Trophoblast cell (in vitro differentiated cells and primary cell): Measurements from ENCODE around the gene PLET1.
A peak's percentile ranks its signal among the peaks of the same experiment; 100 is the strongest.

Experiments
- DNase-seq, 2 donors: peaks; one replicate each; pipeline ENCODE4 v3.0.0-alpha.2; 2016
- H2AFZ ChIP-seq: 2 replicates; pipeline ENCODE4 v1.6.1; 2013; ENCODE audit warnings: low read length, moderate library complexity, mild to moderate bottlenecking; ENCODE audit not compliant: insufficient read depth, poor library complexity
- H2AK5ac ChIP-seq: 2 replicates; pipeline ENCODE4 v1.6.1; 2013; ENCODE audit warnings: mild to moderate bottlenecking, low read length
- H2BK120ac ChIP-seq: 2 replicates; pipeline ENCODE4 v1.6.1; 2013; ENCODE audit warnings: low read length, mild to moderate bottlenecking, moderate library complexity; ENCODE audit not compliant: insufficient read depth, poor library complexity
- H2BK12ac ChIP-seq: 2 replicates; pipeline ENCODE4 v1.6.1; 2013; ENCODE audit warnings: mild to moderate bottlenecking, low read length, moderate library complexity
- H2BK5ac ChIP-seq: 2 replicates; pipeline ENCODE4 v1.6.1; 2013; ENCODE audit warnings: low read length, low read depth, moderate library complexity, mild to moderate bottlenecking; ENCODE audit not compliant: poor library complexity
- H3K14ac ChIP-seq: 2 replicates; pipeline ENCODE4 v1.6.1; 2013; ENCODE audit warnings: mild to moderate bottlenecking, low read length
- H3K18ac ChIP-seq: 2 replicates; pipeline ENCODE4 v1.6.1; 2013; ENCODE audit warnings: mild to moderate bottlenecking, low read length
- H3K23ac ChIP-seq: 2 replicates; pipeline ENCODE4 v1.6.1; 2013; ENCODE audit warnings: low read length
- H3K27ac ChIP-seq: 2 replicates; pipeline ENCODE4 v1.5.1; 2013; ENCODE audit warnings: low read depth, mild to moderate bottlenecking, inconsistent platforms, low read length, moderate library complexity
- H3K27me3 ChIP-seq: 2 replicates; pipeline ENCODE4 v1.6.1; 2013; ENCODE audit warnings: inconsistent platforms, mild to moderate bottlenecking, low read length, moderate library complexity; ENCODE audit not compliant: insufficient read depth
- H3K36me3 ChIP-seq, 2 experiments: 1 replicate in 1 of 2; 2 replicates in 1 of 2; pipeline ENCODE4 v1.6.1; 2013; ENCODE audit warnings: low read length in 2 of 2, mild to moderate bottlenecking in 2 of 2, moderate library complexity in 1 of 2; ENCODE audit not compliant: insufficient read depth in 2 of 2, control insufficient read depth in 1 of 2
- H3K4ac ChIP-seq: 2 replicates; pipeline ENCODE4 v1.6.1; 2013; ENCODE audit warnings: low read depth, mild to moderate bottlenecking, low read length, moderate library complexity
- H3K4me1 ChIP-seq, 2 experiments: 1 replicate in 1 of 2; 2 replicates in 1 of 2; pipeline ENCODE4 v1.6.1; 2013; ENCODE audit warnings: low read length in 2 of 2, mild to moderate bottlenecking in 2 of 2, moderate library complexity in 1 of 2; ENCODE audit not compliant: insufficient read depth in 2 of 2, control insufficient read depth in 1 of 2
- H3K4me2 ChIP-seq: 2 replicates; pipeline ENCODE4 v1.6.1; 2013; ENCODE audit warnings: inconsistent platforms, mild to moderate bottlenecking, low read length, moderate library complexity
- H3K4me3 ChIP-seq: 2 replicates; pipeline ENCODE4 v1.5.1; 2013; ENCODE audit warnings: mild to moderate bottlenecking, low read depth, low read length, inconsistent platforms
- H3K79me1 ChIP-seq: one replicate; pipeline ENCODE4 v1.6.1; 2013; ENCODE audit warnings: low read length
- H3K79me2 ChIP-seq: 2 replicates; pipeline ENCODE4 v1.6.1; 2013; ENCODE audit warnings: low read length, mild to moderate bottlenecking; ENCODE audit not compliant: control insufficient read depth, insufficient read depth, poor library complexity
- H3K9ac ChIP-seq: 2 replicates; pipeline ENCODE4 v1.6.1; 2013; ENCODE audit warnings: mild to moderate bottlenecking, low read length
- H3K9me3 ChIP-seq: 2 replicates; pipeline ENCODE4 v1.6.1; 2013; ENCODE audit warnings: low read depth, mild to moderate bottlenecking, control low read depth, inconsistent platforms, low read length; ENCODE audit not compliant: insufficient read depth
- H4K12ac ChIP-seq: 2 replicates; pipeline ENCODE4 v1.6.1; 2013; ENCODE audit warnings: low read depth, mild to moderate bottlenecking, low read length, moderate library complexity
- H4K8ac ChIP-seq: 2 replicates; pipeline ENCODE4 v1.6.1; 2013; ENCODE audit warnings: low read depth, mild to moderate bottlenecking, low read length, moderate library complexity
- H4K91ac ChIP-seq: one replicate; pipeline ENCODE4 v1.6.1; 2013; ENCODE audit warnings: low read depth, mild to moderate bottlenecking, low read length, moderate library complexity
- WGBS: extraction: QIAGEN DNeasy Blood & Tissue Kit; methylation state at CpG from one replicate; pipeline ENCODE4 v1.1.7; 2013; ENCODE audit warnings: missing lambda C conversion rate; ENCODE audit not compliant: insufficient read length, insufficient coverage; ENCODE audit errors: extremely low coverage; 5-methylcytosine and 5-hydroxymethylcytosine counted together

PLET1 gene

DNA sequence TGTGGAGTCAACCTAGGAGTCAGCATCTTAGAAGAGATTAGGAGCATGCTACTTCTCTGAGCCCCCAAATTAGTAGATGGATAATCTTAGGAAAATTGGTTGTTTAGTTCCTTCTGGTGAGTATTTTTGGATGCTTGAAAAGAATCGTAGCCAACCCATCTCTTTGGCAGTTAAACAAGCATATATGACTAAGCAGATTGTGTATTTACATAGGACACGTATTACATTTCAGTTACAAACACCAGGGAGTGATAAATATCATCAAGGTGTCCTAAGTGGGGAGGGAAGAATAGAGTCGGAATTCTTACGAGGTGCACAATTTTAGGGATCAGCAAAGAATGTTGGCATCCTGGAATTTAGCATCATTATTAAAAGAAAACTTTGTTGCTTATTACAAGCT is 13.5 kb downstream of the PLET1 start:
- Histone ChIP-seq H3K9ac (no peak overlapping the region), H3K14ac (no peak overlapping the region), H2AFZ (no peak overlapping the region), H3K4ac (no peak overlapping the region), H3K9me3 (peaks cover 3% of the 10 kb centered on the region), H3K23ac (no peak overlapping the region), H3K18ac (no peak overlapping the region), H3K27ac (no peak overlapping the region), H3K4me1 (peaks cover 11 to 17% of the 10 kb centered on the region in 2 experiments), H3K36me3 (peaks cover 4 to 9% of the 10 kb centered on the region in 2 experiments), H2AK5ac (no peak overlapping the region), H3K79me2 (peaks cover 4% of the 10 kb centered on the region), H3K27me3 (no peaks in the 10 kb centered on the region), H2BK12ac (no peak overlapping the region), H3K4me2 (no peak overlapping the region), H2BK5ac (no peak overlapping the region), H4K8ac (no peak overlapping the region), H4K12ac (no peak overlapping the region), H4K91ac (no peak overlapping the region), H3K79me1 (peaks cover 28% of the 10 kb centered on the region), H2BK120ac (no peak overlapping the region), H3K4me3 (no peak overlapping the region)
- WGBS: no CpG with 5 or more reads among the region's 4 CpGs
- no peak for DNase-seq

GRCh38 chr11:112241486-112241885 is 19.2 kb downstream of the PLET1 start:
- Histone ChIP-seq H2AK5ac (no peak overlapping the region), H3K27me3 (no peaks in the 10 kb centered on the region), H2BK12ac (no peak overlapping the region), H2BK120ac (no peak overlapping the region), H2BK5ac (no peak overlapping the region), H4K91ac (no peak overlapping the region), H3K79me2 (no peaks in the 10 kb centered on the region), H3K9me3 (peaks cover 5% of the 10 kb centered on the region), H4K8ac (no peak overlapping the region), H3K79me1 (peaks cover 9% of the 10 kb centered on the region), H4K12ac (no peak overlapping the region), H3K4me3 (no peak overlapping the region), H3K36me3 (peaks cover 21 to 34% of the 10 kb centered on the region in 2 experiments), H3K4me1 (peaks cover 0 to 8% of the 10 kb centered on the region in 2 experiments), H3K9ac (no peak overlapping the region), H3K14ac (no peak overlapping the region), H3K18ac (no peak overlapping the region), H3K23ac (no peak overlapping the region), H3K4me2 (no peak overlapping the region), H2AFZ (no peak overlapping the region), H3K4ac (no peak overlapping the region), H3K27ac (peak overlapping the region; percentile 57)
- peak; percentile 28 to 78 for DNase-seq
- no CpG with 5 or more reads among the region's 3 CpGs for WGBS

- Histone ChIP-seq H3K4me1 (peaks cover 0 to 8% of the 10 kb centered on the region in 2 experiments), H3K23ac (no peak overlapping the region), H2BK120ac (no peak overlapping the region), H3K4ac (no peak overlapping the region), H2BK5ac (no peak overlapping the region), H3K4me3 (no peak overlapping the region), H3K14ac (no peak overlapping the region), H4K91ac (no peak overlapping the region), H2AK5ac (no peak overlapping the region), H2AFZ (no peak overlapping the region), H3K79me2 (no peaks in the 10 kb centered on the region), H3K27me3 (no peaks in the 10 kb centered on the region), H4K8ac (no peak overlapping the region), H4K12ac (no peak overlapping the region), H3K9me3 (peaks cover 2% of the 10 kb centered on the region), H3K9ac (no peak overlapping the region), H3K79me1 (peaks cover 9% of the 10 kb centered on the region), H2BK12ac (no peak overlapping the region), H3K18ac (no peak overlapping the region), H3K36me3 (peaks cover 25 to 40% of the 10 kb centered on the region in 2 experiments), H3K4me2 (no peak overlapping the region), H3K27ac (no peak overlapping the region)
- WGBS: no CpG with 5 or more reads among the region's 3 CpGs
- no peak for DNase-seq
These were observed 22.6 kb downstream of the PLET1 start for GRCh38 chr11:112238041-112238440.

DNA sequence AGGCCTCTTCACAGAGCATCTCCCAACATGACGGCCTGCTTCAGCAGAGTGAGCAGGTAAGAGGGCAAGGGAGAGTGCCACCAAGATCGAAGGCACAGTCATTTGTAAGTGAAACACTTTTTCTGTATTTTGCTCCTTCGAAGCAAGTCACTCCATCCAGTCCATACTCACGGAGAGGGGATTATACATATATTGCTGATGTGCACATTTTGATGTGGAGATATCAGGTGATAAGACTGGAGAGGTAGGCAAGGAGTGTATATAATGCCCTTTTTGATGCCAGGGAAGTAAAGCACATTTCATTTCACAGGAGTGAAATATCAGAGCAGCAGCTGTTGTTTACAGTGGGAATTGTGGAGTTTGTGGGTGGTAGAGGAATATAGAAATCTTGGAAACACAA is 23.2 kb downstream of the PLET1 start:
- H3K36me3 ChIP-seq: peaks cover 23 to 36% of the 10 kb centered on the region in 2 experiments
- no peak overlapping the region for H3K4me3 ChIP-seq
- no peak overlapping the region for H2AFZ ChIP-seq
- peaks cover 2% of the 10 kb centered on the region for H3K9me3 ChIP-seq
- no peak overlapping the region for H4K91ac ChIP-seq
- H3K14ac ChIP-seq: no peak overlapping the region
- H3K79me2 ChIP-seq: no peaks in the 10 kb centered on the region
- no peak overlapping the region for H4K8ac ChIP-seq
- H2AK5ac ChIP-seq: no peak overlapping the region
- H3K4ac ChIP-seq: no peak overlapping the region
- H3K18ac ChIP-seq: no peak overlapping the region
- no peak overlapping the region for H2BK120ac ChIP-seq
- peaks cover 0 to 8% of the 10 kb centered on the region in 2 experiments for H3K4me1 ChIP-seq
- DNase-seq: no peak
- no peaks in the 10 kb centered on the region for H3K27me3 ChIP-seq
- H3K23ac ChIP-seq: no peak overlapping the region
- no peak overlapping the region for H4K12ac ChIP-seq
- no peak overlapping the region for H3K4me2 ChIP-seq
- H3K79me1 ChIP-seq: peaks cover 9% of the 10 kb centered on the region
- no peak overlapping the region for H2BK5ac ChIP-seq
- no peak overlapping the region for H2BK12ac ChIP-seq
- no peak overlapping the region for H3K9ac ChIP-seq
- no peak overlapping the region for H3K27ac ChIP-seq
- WGBS: no CpG with 5 or more reads among the region's 4 CpGs
